K562 (cell line): ENCODE data around the gene LSM12.

Source experiments
- KLF16 ChIP-seq: IDR thresholded peaks from 2 replicates; pipeline ENCODE4 v1.6.1; 2016; ENCODE audit warnings: antibody characterized with exemption
- POLR2AphosphoS5 ChIP-seq: IDR thresholded peaks from 2 replicates; pipeline ENCODE4 v1.6.1; 2011; ENCODE audit warnings: mild to moderate bottlenecking, low read depth, low read length, moderate library complexity; ENCODE audit not compliant: control insufficient read depth, insufficient read depth

- TF ChIP-seq KLF16 (no peak), POLR2AphosphoS5 (no peak)
Observed at GRCh38 chr17:44093231-44093900, 26.9 kb upstream of the LSM12 start.
